ENCODE results near the gene ADM5. TPM values are rescaled to one million over a fixed set of nuclear protein-coding genes. Genes with fewer than 3 reads are reported as not detected.

The ADM5 gene
- total RNA-seq, 1 donor from 2014 or later: 0.53 TPM

DNA sequence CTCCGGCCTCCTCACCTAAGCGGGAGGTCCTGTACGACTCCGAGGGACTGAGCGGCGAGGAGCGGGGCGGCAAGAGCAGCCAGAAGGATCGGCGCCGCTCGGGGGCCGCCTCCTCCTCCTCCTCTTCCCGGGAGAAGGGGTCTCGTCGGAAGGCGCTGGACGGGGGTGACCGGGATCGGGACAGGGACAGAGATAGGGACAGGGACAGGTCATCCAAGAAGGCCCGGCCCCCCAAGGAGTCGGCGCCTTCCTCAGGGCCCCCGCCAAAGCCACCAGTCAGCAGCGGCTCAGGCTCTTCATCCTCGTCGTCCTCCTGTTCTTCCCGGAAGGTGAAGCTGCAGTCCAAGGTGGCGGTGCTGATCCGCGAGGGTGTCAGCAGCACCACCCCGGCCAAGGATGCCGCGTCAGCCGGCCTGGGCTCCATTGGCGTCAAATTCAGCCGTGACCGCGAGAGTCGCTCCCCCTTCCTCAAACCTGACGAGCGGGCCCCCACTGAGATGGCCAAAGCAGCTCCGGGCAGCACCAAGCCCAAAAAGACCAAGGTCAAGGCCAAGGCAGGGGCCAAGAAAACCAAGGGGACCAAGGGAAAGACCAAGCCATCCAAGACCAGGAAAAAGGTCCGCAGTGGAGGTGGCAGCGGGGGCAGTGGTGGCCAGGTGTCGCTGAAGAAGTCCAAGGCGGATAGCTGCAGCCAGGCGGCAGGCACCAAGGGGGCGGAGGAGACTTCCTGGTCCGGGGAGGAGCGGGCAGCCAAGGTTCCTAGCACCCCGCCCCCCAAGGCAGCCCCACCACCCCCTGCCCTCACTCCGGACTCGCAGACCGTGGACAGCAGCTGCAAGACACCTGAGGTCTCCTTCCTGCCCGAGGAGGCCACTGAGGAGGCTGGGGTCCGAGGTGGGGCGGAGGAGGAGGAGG lies 36.6 kb upstream of the ADM5 start:
- peaks cover 38% of the 10 kb centered on the region for H3K36me3 ChIP-seq (ENCODE audit: control insufficient read depth, insufficient read depth, low read length)
- FAIRE-seq: no peak

DNA sequence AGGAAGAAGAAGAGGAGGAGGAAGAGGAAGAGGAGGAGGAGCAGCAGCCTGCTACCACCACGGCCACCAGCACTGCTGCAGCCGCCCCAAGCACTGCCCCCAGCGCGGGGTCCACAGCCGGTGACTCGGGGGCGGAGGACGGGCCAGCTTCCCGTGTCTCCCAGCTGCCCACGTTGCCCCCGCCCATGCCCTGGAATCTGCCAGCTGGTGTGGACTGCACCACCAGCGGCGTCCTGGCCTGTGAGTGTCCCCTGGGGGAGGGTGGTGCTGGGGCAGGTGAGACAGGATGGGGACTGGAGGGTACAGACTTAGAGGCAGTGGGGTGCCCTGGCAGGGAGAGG lies 36.0 kb upstream of the ADM5 start:
- TF ChIP-seq, protein P1, sequence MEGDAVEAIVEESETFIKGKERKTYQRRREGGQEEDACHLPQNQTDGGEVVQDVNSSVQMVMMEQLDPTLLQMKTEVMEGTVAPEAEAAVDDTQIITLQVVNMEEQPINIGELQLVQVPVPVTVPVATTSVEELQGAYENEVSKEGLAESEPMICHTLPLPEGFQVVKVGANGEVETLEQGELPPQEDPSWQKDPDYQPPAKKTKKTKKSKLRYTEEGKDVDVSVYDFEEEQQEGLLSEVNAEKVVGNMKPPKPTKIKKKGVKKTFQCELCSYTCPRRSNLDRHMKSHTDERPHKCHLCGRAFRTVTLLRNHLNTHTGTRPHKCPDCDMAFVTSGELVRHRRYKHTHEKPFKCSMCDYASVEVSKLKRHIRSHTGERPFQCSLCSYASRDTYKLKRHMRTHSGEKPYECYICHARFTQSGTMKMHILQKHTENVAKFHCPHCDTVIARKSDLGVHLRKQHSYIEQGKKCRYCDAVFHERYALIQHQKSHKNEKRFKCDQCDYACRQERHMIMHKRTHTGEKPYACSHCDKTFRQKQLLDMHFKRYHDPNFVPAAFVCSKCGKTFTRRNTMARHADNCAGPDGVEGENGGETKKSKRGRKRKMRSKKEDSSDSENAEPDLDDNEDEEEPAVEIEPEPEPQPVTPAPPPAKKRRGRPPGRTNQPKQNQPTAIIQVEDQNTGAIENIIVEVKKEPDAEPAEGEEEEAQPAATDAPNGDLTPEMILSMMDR (IDR thresholded peaks at IDR 0.05; ENCODE audit: insufficient read depth, low read length, severe bottlenecking): no peak
- peaks cover 41% of the 10 kb centered on the region for H3K36me3 ChIP-seq (ENCODE audit: control insufficient read depth, insufficient read depth, low read length)
- no peak for FAIRE-seq

More for the DNA sequence above, 36.6 kb upstream of the ADM5 start:
- no peaks in the 10 kb centered on the region for H3K27me3 ChIP-seq (ENCODE audit: control insufficient read depth, insufficient read depth, low read length)
- no peak overlapping the region for H3K4me3 ChIP-seq (ENCODE audit: low read depth, low read length)
- DNase-seq (ENCODE audit: low read depth): no peak
- TF ChIP-seq, protein P1 (IDR thresholded peaks at IDR 0.05; ENCODE audit: insufficient read depth, low read length, severe bottlenecking): no peak

DNA sequence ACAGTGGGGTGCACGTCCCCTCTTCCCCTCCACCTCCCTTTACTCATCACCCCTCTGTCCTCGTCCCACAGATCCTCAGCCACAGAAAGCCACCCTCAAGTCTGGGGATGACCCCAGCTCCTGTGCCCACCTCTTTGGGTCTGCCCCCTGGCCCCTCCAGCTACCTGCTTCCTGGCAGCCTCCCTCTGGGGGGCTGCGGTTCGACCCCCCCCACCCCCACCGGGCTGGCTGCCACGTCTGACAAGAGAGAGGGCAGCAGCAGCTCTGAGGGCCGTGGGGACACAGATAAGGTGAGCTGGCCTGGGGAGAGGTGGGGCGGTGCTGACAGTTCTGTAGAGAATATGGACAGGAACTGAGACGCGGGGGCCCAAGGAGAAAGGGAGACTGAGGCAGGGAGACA lies 34.8 kb upstream of the ADM5 start:
- H3K4me3 ChIP-seq (ENCODE audit: low read depth, low read length): no peak overlapping the region
- DNase-seq (ENCODE audit: low read depth) (no peak), FAIRE-seq (no peak)
- peaks cover 48% of the 10 kb centered on the region for H3K36me3 ChIP-seq (ENCODE audit: control insufficient read depth, insufficient read depth, low read length)
- TF ChIP-seq, protein P1 (IDR thresholded peaks at IDR 0.05; ENCODE audit: insufficient read depth, low read length, severe bottlenecking): no peak
- no peaks in the 10 kb centered on the region for H3K27me3 ChIP-seq (ENCODE audit: control insufficient read depth, insufficient read depth, low read length)

More for the DNA sequence above, 36.0 kb upstream of the ADM5 start:
- H3K27me3 ChIP-seq (ENCODE audit: control insufficient read depth, insufficient read depth, low read length): no peaks in the 10 kb centered on the region
- DNase-seq (ENCODE audit: low read depth): no peak
- no peak overlapping the region for H3K4me3 ChIP-seq (ENCODE audit: low read depth, low read length)

DNA sequence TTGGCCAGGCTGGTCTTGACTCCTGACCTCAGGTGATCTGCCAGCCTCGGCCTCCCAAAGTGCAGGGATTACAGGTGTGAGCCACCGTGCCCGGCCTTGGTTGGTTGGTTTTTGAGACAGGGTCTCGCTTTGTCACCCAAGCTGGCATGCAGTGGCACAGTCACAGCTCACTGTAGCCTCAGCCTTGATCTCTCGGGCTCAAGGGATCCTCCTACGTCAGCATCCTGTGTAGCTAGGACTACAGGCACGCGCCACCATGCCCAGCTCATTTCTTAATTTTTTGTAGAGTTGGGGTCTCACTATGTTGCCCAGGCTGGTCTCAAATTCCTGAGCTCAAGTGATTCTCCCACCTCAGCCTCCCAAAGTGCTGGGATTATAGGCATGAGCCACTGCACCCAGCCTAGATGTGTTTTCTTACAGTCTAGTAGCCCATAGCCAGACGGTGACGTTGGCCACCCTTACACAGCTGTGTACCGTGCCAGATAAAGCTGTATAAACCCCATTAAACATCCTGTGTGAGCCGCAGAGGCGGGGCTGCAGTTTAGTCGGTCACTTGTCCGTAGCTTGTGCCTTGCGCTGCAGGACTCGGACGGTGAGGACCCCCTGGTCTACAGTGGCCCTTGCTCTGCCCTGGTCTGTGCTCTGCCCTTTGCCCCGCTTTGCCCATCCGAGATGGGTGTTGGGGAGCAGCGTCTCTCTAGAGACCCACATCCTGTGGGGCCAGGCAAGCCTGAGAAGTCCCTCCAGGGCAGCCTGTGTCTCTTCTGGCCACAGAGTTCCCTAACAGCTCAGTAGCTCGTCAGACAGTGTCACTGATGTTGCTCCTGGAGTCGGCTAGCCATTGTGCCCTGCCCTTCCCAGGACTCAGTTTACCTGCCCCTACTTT lies 33.6 kb upstream of the ADM5 start:
- Histone ChIP-seq H3K36me3 (ENCODE audit: control insufficient read depth, insufficient read depth, low read length) (peaks cover 49% of the 10 kb centered on the region), H3K27me3 (ENCODE audit: control insufficient read depth, insufficient read depth, low read length) (no peaks in the 10 kb centered on the region), H3K4me3 (ENCODE audit: low read depth, low read length) (no peak overlapping the region)
- TF ChIP-seq, protein P1 (IDR thresholded peaks at IDR 0.05; ENCODE audit: insufficient read depth, low read length, severe bottlenecking): no peak
- FAIRE-seq: no peak
- no peak for DNase-seq (ENCODE audit: low read depth)

DNA sequence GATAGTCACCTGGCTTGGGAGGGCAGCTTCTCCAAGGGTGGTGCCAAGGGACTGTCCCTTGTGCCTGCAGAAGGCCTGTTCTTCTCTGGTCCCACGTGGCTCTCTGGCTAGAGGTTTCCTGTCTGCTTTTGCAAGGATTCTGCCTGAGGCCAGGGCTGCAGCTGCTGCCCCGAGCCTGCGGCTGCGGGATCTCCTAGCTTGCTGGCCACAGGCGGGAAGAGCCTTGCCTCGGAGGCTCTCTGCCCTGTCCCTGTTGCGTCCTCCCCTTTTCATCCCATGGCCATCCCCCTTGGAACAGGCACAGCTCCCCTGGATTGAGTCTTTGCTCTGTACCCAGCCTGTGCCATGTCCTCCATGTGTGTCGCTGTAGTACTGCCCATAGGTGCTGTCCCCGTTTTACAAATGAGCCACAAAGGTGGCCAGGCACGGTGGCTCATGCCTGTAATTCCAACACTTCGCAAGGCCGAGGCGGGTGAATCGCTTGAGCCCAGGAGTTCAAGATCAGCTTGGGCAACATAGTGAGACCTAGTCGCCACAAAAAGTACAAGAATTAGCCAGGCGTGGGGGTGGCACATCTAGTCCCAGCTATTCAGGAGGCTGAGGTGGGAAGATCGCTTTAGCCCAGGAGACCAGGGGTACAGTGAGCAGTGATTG lies 32.8 kb upstream of the ADM5 start:
- FAIRE-seq (no peak), DNase-seq (ENCODE audit: low read depth) (no peak)
- TF ChIP-seq, protein P1 (IDR thresholded peaks at IDR 0.05; ENCODE audit: insufficient read depth, low read length, severe bottlenecking): no peak
- Histone ChIP-seq H3K36me3 (ENCODE audit: control insufficient read depth, insufficient read depth, low read length) (peaks cover 49% of the 10 kb centered on the region), H3K27me3 (ENCODE audit: control insufficient read depth, insufficient read depth, low read length) (no peaks in the 10 kb centered on the region), H3K4me3 (ENCODE audit: low read depth, low read length) (no peak overlapping the region)

Data from bronchial epithelial cell (primary cell).